Uterus (tissue), 2 donors: ENCODE measurements around the gene CFAP52.

Experiments
- CTCF ChIP-seq, 4 experiments: fragments of 200-600 bp in 2 of 4; fragments of 450-650 bp in 2 of 4; sonication (generic) in 2 of 4; IDR thresholded peaks; one replicate each; pipeline ENCODE4 v1.5.1; 2016 to 2019; ENCODE audit warnings: antibody characterized with exemption in 4 of 4, mild to moderate bottlenecking in 2 of 4, moderate library complexity in 1 of 4
- POLR2A ChIP-seq, 2 donors: fragments of 450-650 bp; IDR thresholded peaks; one replicate each; pipeline ENCODE4 v1.6.1; 2016; ENCODE audit warnings: antibody characterized with exemption in 2 of 2, mild to moderate bottlenecking in 1 of 2, moderate library complexity in 1 of 2

- TF ChIP-seq CTCF (IDR thresholded peaks at IDR 0.05) (no peak), POLR2A (IDR thresholded peaks at IDR 0.05) (no peak)
Measured at GRCh38 chr17:9658593-9659211, 82.3 kb downstream of the CFAP52 start.
